HepG2 (cell line): Measurements from ENCODE around the gene ACTR3. TPM values are rescaled to one million over a fixed set of nuclear protein-coding genes. Genes with fewer than 3 reads are reported as not detected.

Experiments
- ARID2 ChIP-seq: sonication (generic); formaldehyde crosslinking; IDR thresholded peaks from 2 replicates; pipeline ENCODE4 v1.8.1; 2022; ENCODE audit warnings: mild to moderate bottlenecking, missing genetic modification reagents, borderline replicate concordance
- ARID3A ChIP-seq: IDR thresholded peaks from 2 replicates; pipeline ENCODE4 v1.6.1; 2012; ENCODE audit warnings: low read depth, low read length, improper control_type of control experiment
- BRCA1 ChIP-seq: sonication (generic); formaldehyde crosslinking; IDR thresholded peaks from 2 replicates; pipeline ENCODE4 v1.4.0; 2020; ENCODE audit warnings: missing genetic modification reagents
- CERS6 ChIP-seq: sonication (generic); formaldehyde crosslinking; IDR thresholded peaks from 2 replicates; pipeline ENCODE4 v1.5.0; 2020; ENCODE audit warnings: missing genetic modification reagents
- DR1 ChIP-seq: sonication (generic); formaldehyde crosslinking; IDR thresholded peaks from 2 replicates; pipeline ENCODE4 v1.8.0; 2021; ENCODE audit warnings: mild to moderate bottlenecking, missing genetic modification reagents, inconsistent platforms
- EZH2 ChIP-seq: conservative IDR thresholded peaks from 2 replicates; pipeline ENCODE4 v1.6.1; 2012; ENCODE audit warnings: mild to moderate bottlenecking, low read depth, low read length, moderate library complexity
- FOXO1 ChIP-seq: sonication (generic); formaldehyde crosslinking; IDR thresholded peaks from 2 replicates; pipeline ENCODE4 v1.4.0; 2020; ENCODE audit warnings: missing genetic modification reagents
- GABPA ChIP-seq, 2 experiments: IDR thresholded peaks; 2 replicates each; pipeline ENCODE4 v1.6.1; 2011 to 2016; ENCODE audit warnings: low read depth in 2 of 2, low read length in 1 of 2, missing biosample characterization in 1 of 2, missing genetic modification characterization in 1 of 2
- HHEX ChIP-seq: IDR thresholded peaks from 2 replicates; pipeline ENCODE4 v1.6.1; 2016; ENCODE audit warnings: control low read depth
- MNT ChIP-seq: fragments of 450-650 bp; IDR thresholded peaks from 2 replicates; pipeline ENCODE4 v1.6.1; 2016
- PBX2 ChIP-seq: IDR thresholded peaks from 2 replicates; pipeline ENCODE4 v1.6.1; 2016; ENCODE audit warnings: control low read depth
- PHF21A ChIP-seq: sonication (generic); formaldehyde crosslinking; IDR thresholded peaks from 2 replicates; pipeline ENCODE4 v1.5.0; 2020; ENCODE audit warnings: mild to moderate bottlenecking, missing genetic modification reagents
- POGZ ChIP-seq: sonication (generic); formaldehyde crosslinking; IDR thresholded peaks from 2 replicates; pipeline ENCODE4 v1.4.0; 2020; ENCODE audit warnings: mild to moderate bottlenecking, missing genetic modification reagents
- POLR2A ChIP-seq, 2 experiments: IDR thresholded peaks; 2 replicates each; pipeline ENCODE4 v1.6.1; 2011; ENCODE audit warnings: low read depth in 2 of 2, low read length in 2 of 2, mild to moderate bottlenecking in 1 of 2, moderate library complexity in 1 of 2; ENCODE audit not compliant: insufficient read depth in 1 of 2
- SIX1 ChIP-seq: sonication (generic); formaldehyde crosslinking; IDR thresholded peaks from 2 replicates; pipeline ENCODE4 v1.4.0; 2020; ENCODE audit warnings: missing genetic modification reagents, borderline replicate concordance
- SMAD3 ChIP-seq: sonication (generic); formaldehyde crosslinking; IDR thresholded peaks from 2 replicates; pipeline ENCODE4 v1.4.0; 2020; ENCODE audit warnings: missing genetic modification reagents
- SMARCC2 ChIP-seq: fragments of 450-650 bp; IDR thresholded peaks from 2 replicates; pipeline ENCODE4 v1.6.1; 2017; ENCODE audit warnings: antibody characterized with exemption, mild to moderate bottlenecking
- SOX6 ChIP-seq, 2 experiments: fragments of 450-650 bp in 1 of 2; sonication (generic) in 1 of 2; formaldehyde crosslinking in 1 of 2; IDR thresholded peaks; 2 replicates each; pipeline versions ENCODE4 v1.4.0 to v1.6.1; 2017 to 2020; ENCODE audit warnings: antibody characterized with exemption in 1 of 2, mild to moderate bottlenecking in 1 of 2, missing genetic modification reagents in 1 of 2
- XBP1 ChIP-seq: sonication (generic); formaldehyde crosslinking; IDR thresholded peaks from 2 replicates; pipeline ENCODE4 v1.5.0; 2020; ENCODE audit warnings: missing genetic modification reagents
- ZNF260 ChIP-seq: sonication (generic); formaldehyde crosslinking; IDR thresholded peaks from 2 replicates; pipeline ENCODE4 v1.4.0; 2020; ENCODE audit warnings: missing genetic modification reagents, low read depth, mild to moderate bottlenecking, borderline replicate concordance
- ZNF766 ChIP-seq: sonication (generic); formaldehyde crosslinking; IDR thresholded peaks from 2 replicates; pipeline ENCODE4 v1.5.0; 2020; ENCODE audit warnings: missing genetic modification reagents, borderline replicate concordance
- ZSCAN9 ChIP-seq: IDR thresholded peaks from 2 replicates; pipeline ENCODE4 v1.6.1; 2016; ENCODE audit warnings: borderline replicate concordance
- polyA plus RNA-seq, 8 experiments: library from polyadenylated mRNA; depleted of rRNA in 3 of 8; stranded (reverse) in 7 of 8; unstranded in 1 of 8; fragments of >200 nt; fragmentation: Illumina TruSeq in 4 of 8; extraction: Trizol in 4 of 8; gene quantifications; 2 replicates each; pipeline versions ENCODE4 v1.2.1 to v1.2.3, GENCODE V29; 2011 to 2016; ENCODE audit warnings: low read depth in 4 of 8, missing spikeins in 1 of 8, mixed read lengths in 1 of 8; ENCODE audit not compliant: insufficient read depth in 1 of 8
- total RNA-seq, 5 experiments: library from RNA; depleted of rRNA; stranded (reverse); fragments of >200 nt; fragmentation: Illumina TruSeq; extraction: Trizol; gene quantifications; 2 replicates each; pipeline ENCODE4 v1.2.3, GENCODE V29; 2016; ENCODE audit warnings: low read depth in 1 of 5
- TF ChIP-seq, protein P1 (sequence below): sonication (generic); formaldehyde crosslinking; IDR thresholded peaks from 2 replicates; pipeline ENCODE4 v1.8.0; 2022; ENCODE audit warnings: mild to moderate bottlenecking, missing genetic modification reagents, moderate library complexity
- TF ChIP-seq, protein P2 (sequence below): sonication (generic); formaldehyde crosslinking; IDR thresholded peaks from 2 replicates; pipeline ENCODE4 v1.5.0; 2020; ENCODE audit warnings: missing genetic modification reagents

ACTR3 gene
- total and polyA plus RNA-seq, 2 of the 13 experiments (the other 11 are each of a cell fraction or from before 2014, with no cell fraction given), result 123 to 225 TPM

DNA sequence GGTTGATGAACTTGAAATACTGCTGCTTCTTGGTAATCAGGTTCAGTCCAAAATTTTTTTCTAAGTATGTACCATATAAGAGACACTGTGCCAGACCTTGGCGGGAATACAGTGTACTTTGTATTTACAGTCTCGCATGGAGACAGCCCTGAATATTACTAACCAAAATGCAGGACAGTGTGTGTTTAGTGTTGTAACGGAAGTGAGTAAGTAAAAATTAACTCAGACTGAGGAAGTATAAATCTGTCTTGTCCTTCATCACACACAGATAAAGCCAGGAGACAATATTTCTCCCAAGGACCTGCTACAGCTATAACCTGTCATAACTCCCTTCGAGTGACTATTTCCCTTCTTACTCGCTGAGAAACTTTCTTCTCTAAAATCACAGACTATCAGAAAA lies 76.9 kb downstream of the ACTR3 start (continued):
- TF ChIP-seq EZH2, result no peak
- no peak for TF ChIP-seq DR1 (CRISPR knock-in tag)
- peak; percentile 28; the same call in 1 of the 2 replicates for TF ChIP-seq ZSCAN9 (CRISPR knock-in tag)
- TF ChIP-seq, protein P1, sequence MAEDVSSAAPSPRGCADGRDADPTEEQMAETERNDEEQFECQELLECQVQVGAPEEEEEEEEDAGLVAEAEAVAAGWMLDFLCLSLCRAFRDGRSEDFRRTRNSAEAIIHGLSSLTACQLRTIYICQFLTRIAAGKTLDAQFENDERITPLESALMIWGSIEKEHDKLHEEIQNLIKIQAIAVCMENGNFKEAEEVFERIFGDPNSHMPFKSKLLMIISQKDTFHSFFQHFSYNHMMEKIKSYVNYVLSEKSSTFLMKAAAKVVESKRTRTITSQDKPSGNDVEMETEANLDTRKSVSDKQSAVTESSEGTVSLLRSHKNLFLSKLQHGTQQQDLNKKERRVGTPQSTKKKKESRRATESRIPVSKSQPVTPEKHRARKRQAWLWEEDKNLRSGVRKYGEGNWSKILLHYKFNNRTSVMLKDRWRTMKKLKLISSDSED (CRISPR knock-in tag), result no peak
- TF ChIP-seq GABPA (IDR thresholded peaks at IDR 0.05; ENCODE audit: low read depth, low read length), result no peak
- TF ChIP-seq GABPA (CRISPR knock-in tag; IDR thresholded peaks at IDR 0.05; ENCODE audit: low read depth), result peak; percentile 80
- TF ChIP-seq PHF21A, result no peak
- peak; percentile 20 to 33; a peak in 1 of 4 replicates for TF ChIP-seq POLR2A (IDR thresholded peaks at IDR 0.05; ENCODE audit: insufficient read depth in 1 of 2, low read depth in 2 of 2, low read length in 2 of 2)
- TF ChIP-seq FOXO1 (CRISPR knock-in tag), result peak; percentile 31; the same call in 1 of the 2 replicates
- TF ChIP-seq, protein P2, sequence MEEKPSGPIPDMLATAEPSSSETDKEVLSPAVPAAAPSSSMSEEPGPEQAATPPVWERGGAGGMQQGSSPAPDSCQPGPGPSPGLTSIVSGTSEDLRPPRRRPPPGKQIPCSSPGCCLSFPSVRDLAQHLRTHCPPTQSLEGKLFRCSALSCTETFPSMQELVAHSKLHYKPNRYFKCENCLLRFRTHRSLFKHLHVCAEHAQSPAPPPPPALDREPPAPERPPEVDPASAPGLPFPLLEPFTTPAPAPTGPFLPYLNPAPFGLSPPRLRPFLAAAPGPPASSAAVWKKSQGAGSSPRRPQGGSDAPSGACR (CRISPR knock-in tag), result no peak
- no peak for TF ChIP-seq ZNF260 (CRISPR knock-in tag)
- TF ChIP-seq PBX2, result no peak
- peak; percentile 66; the same call in 1 of the 2 replicates for TF ChIP-seq SMAD3
- TF ChIP-seq SMARCC2, result no peak
- no peak for TF ChIP-seq SIX1
- TF ChIP-seq HHEX (CRISPR knock-in tag), result no peak
- no peak for TF ChIP-seq ZNF766
- TF ChIP-seq ARID3A, result peak; percentile 56; the same call in 1 of the 2 replicates
- TF ChIP-seq ARID2 (CRISPR knock-in tag), result 0 out of 2 replicates have a peak, but pooled peaks have one; percentile 23
- TF ChIP-seq SOX6 (IDR thresholded peaks at IDR 0.05), result no peak
- 0 out of 2 replicates have a peak, but pooled peaks have one; percentile 28 for TF ChIP-seq SOX6 (CRISPR knock-in tag; IDR thresholded peaks at IDR 0.05)
- TF ChIP-seq POGZ, result 0 out of 2 replicates have a peak, but pooled peaks have one; percentile 41
- no peak for TF ChIP-seq CERS6
- no peak for TF ChIP-seq MNT
- TF ChIP-seq XBP1, result no peak
- TF ChIP-seq BRCA1, result no peak
